ENCODE results near the gene SPATS2L.
A peak's percentile ranks its signal among the peaks of the same experiment; 100 is the strongest.

Gene SPATS2L

GRCh38 chr2:200383380-200384110 is 77.1 kb downstream of the SPATS2L start:
- ChIA-PET POLR2A (ENCODE audit: low non-redundant PET) (no interaction called here), CTCF (interaction anchor here (0.6 to 0.7 kb wide), 3 partner anchors 9 to 131 kb away, joined by 3 read pairs; no protein-coding TSS in a partner anchor)
- no peak overlapping the region for H3K27ac ChIP-seq
- TF ChIP-seq CTCF (conservative IDR thresholded peaks at IDR 0.05; ENCODE audit: low read depth) = no peak
- DNase-seq (ENCODE audit: low spot score) = peak; percentile 59

- no peak for TF ChIP-seq CTCF (conservative IDR thresholded peaks at IDR 0.05; ENCODE audit: low read depth)
- no peak overlapping the region for H3K27ac ChIP-seq
- no peak for DNase-seq (ENCODE audit: low spot score)
- ChIA-PET CTCF (no interaction called here), POLR2A (ENCODE audit: low non-redundant PET) (no interaction called here)
Measured at GRCh38 chr2:200385063-200385635, 78.7 kb downstream of the SPATS2L start.

DNA sequence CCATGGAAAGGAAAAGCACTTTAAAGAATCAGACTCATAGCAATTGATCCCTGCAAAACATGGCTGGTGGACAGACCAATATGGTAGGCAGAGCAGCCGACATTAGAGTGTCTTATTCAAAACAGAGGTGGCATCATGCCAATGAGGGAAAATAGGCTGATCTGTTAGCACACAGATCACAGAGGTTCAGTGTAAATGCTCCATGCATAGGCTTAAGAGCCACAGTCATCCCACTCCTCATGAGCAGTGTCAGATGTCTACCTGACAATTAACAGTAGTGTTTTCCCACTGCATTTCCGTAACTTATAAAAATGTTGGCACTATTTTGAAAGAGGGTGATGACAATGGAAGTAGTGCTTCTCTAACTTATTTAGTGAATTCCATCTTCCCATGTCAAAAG is 86.7 kb downstream of the SPATS2L start:
- no peak for TF ChIP-seq CTCF (conservative IDR thresholded peaks at IDR 0.05; ENCODE audit: low read depth)
- H3K27ac ChIP-seq = no peak overlapping the region
- no peak for DNase-seq (ENCODE audit: low spot score)
- CTCF ChIA-PET = no interaction called here
- POLR2A ChIA-PET (ENCODE audit: low non-redundant PET) = no interaction called here

- no peak overlapping the region for H3K27ac ChIP-seq
- DNase-seq (ENCODE audit: low spot score) = no peak
- CTCF ChIA-PET = no interaction called here
- no peak for TF ChIP-seq CTCF (conservative IDR thresholded peaks at IDR 0.05; ENCODE audit: low read depth)
- POLR2A ChIA-PET (ENCODE audit: low non-redundant PET) = no interaction called here
Measured at GRCh38 chr2:200394045-200394444, 87.6 kb downstream of the SPATS2L start.

- POLR2A ChIA-PET (ENCODE audit: low non-redundant PET) = no interaction called here
- TF ChIP-seq CTCF (conservative IDR thresholded peaks at IDR 0.05; ENCODE audit: low read depth) = no peak
- CTCF ChIA-PET = no interaction called here
- no peak for DNase-seq (ENCODE audit: low spot score)
- H3K27ac ChIP-seq = no peak overlapping the region
Measured at GRCh38 chr2:200396781-200397242, 90.3 kb downstream of the SPATS2L start.

- no peak for DNase-seq (ENCODE audit: low spot score)
Measured at GRCh38 chr2:200397785-200398184, 91.3 kb downstream of the SPATS2L start.

More at GRCh38 chr2:200397785-200398184, 91.3 kb downstream of the SPATS2L start:
- H3K27ac ChIP-seq = no peak overlapping the region
- POLR2A ChIA-PET (ENCODE audit: low non-redundant PET) = no interaction called here
- no peak for TF ChIP-seq CTCF (conservative IDR thresholded peaks at IDR 0.05; ENCODE audit: low read depth)
- CTCF ChIA-PET = no interaction called here

All from RWPE1 (cell line).